HG02970 (cell line): ENCODE data around the gene BABAM2.

Source experiments
- ATAC-seq: cut with Tn5 transposase; IDR thresholded peaks from one replicate; pipeline ENCODE4 v1.9.1; 2021; ENCODE audit warnings: mild to moderate bottlenecking, moderate library complexity, moderate number of reproducible peaks; ENCODE audit not compliant: unreplicated experiment, low FRiP score

The BABAM2 gene

DNA sequence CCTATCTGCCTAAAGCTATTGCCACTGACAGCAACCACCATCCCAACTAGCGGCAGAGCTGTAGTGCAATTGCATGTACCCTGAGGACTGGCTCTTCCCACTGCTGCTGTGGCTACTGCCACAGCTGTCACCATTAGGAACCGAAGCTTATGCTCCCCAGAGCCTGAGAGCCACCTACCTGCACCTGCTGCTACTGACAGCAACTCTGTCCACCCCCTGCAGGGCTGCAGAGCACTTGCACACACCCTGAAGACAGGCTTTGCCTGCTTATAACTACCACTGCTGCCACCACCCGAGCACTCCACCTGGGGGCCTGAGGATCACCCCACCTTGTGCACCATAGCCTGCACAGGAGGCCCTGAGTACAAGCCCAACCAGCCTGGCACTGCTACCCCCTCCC is 284.5 kb downstream of the BABAM2 start:
- no peak for ATAC-seq

DNA sequence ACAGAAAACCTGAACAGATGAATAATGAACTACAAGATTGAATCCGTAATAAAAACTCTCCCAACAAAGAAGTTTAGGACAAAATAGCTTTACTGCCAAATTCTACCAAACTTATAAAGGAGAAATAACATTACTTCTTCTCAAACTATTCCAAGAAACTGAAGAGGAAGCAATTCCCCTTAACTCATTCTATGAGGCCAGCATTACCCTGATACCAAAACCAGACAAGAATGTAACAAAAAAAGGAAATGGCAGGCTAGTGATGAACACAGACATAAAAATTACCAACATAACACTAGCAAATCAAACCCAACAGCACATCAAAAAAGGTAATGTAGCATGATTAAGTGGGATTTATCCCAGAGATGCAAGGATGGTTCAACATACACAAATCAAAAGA is 288.4 kb downstream of the BABAM2 start:
- no peak for ATAC-seq

DNA sequence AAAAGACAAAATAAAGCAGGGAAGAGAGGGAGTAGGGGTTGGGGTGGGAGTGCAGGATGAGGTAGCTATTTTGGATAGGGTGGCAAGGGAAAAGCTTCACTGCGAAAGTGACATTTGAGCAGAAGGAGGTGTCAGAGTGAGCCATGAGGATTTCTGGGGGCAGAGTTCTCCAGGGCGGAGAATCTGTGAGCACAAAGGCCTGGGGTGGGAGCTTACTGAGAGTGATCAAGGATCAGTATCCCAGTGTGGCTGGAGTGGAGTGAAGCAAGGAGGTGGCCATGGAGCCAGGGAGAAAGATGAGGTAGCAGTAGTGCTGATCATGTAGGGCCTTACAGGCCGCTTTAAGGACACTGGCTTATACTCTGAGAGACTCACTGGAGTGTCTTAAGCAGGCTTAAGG is 291.3 kb downstream of the BABAM2 start:
- ATAC-seq = no peak

DNA sequence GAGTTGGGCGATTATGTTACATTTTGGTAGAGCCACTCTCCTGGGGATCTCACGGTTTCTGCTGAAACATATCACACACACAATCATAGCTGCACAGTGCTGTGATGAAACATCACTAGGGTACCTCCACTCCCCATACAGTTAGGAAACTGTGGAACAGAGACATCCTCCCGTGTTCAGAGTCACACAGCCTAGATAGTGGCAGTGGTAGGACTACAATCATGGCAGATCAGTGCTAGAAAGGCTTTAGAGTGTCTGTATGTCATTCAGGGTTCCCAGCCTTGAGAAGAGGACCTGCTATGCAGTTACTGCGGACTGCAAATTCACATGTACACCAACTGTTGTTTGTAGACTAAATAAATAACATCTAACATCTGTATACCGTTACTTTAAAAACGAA is 291.8 kb downstream of the BABAM2 start:
- no peak for ATAC-seq

DNA sequence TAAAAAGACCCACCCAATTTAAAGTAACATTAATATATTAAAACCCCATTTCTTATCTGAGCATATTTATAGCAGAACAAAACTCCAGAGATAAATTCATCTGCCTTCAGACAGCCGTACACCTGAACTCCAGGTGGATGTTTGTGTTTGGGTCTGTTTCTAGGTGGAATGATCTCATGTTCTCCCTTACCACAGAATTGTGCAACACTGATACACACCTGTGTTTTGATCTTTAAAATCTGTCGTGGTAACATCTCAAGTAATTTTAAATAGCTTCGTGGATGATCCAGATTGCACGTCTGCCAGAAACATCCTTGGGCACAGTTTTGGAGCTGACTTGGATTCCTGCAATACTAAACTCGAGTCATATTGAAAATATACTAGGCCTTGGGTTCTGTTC is 294.6 kb downstream of the BABAM2 start:
- no peak for ATAC-seq

DNA sequence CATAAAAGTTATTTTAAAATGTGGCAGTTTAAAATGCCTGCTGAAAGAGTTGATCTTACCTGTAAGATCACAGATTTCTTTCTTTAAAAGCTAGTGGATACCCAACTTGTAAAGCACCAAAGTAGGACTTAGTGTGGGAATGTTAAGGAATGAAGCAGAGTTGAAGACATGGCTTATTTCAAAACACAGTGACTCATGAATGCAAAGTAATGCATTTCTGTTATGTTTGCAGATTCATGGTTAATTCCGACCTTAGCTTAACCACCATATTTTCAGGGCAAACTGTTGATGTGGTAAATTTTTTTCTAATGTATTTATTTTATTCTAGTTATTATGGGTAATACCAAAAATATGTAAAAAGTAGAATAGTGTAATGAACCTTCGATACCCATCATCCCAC is 295.4 kb downstream of the BABAM2 start:
- ATAC-seq = no peak

DNA sequence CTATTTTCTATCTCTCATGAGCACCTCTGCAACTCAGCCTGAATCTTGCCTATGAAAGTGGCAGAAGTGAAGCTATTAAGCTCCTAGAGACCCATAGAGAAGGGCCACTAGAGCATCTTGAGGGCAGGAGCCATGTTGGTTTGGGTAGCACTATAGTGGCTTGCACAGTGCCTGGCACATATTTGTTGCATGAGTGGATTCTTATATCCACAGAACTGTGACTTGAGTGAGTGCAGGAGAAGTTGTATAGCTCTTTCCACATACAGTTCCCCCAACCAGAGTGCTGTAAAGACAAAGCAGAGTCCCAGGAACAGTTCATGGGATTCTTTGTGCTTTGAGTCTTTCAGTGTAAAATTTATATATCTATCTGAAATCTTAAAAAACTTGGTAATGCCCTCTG is 296.7 kb downstream of the BABAM2 start:
- no peak for ATAC-seq

DNA sequence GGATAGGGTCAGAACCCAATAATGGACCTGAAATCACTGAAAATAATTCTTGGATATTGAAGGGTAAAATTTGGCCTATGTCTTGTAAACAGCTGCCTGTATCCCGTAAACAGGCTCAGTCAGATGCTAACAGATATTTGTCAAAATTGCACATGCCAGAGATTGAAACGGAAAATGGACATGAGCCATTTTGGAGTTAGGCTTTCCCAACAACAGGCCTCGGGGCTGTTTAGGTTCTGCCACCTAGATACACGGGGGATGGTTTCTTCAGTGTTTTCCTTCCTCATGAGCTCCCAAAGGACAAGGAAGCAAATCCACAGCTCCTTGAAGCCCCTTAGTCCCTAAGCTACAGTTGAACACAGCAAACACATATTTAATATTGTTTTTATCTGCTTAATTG is 297.9 kb downstream of the BABAM2 start:
- no peak for ATAC-seq

DNA sequence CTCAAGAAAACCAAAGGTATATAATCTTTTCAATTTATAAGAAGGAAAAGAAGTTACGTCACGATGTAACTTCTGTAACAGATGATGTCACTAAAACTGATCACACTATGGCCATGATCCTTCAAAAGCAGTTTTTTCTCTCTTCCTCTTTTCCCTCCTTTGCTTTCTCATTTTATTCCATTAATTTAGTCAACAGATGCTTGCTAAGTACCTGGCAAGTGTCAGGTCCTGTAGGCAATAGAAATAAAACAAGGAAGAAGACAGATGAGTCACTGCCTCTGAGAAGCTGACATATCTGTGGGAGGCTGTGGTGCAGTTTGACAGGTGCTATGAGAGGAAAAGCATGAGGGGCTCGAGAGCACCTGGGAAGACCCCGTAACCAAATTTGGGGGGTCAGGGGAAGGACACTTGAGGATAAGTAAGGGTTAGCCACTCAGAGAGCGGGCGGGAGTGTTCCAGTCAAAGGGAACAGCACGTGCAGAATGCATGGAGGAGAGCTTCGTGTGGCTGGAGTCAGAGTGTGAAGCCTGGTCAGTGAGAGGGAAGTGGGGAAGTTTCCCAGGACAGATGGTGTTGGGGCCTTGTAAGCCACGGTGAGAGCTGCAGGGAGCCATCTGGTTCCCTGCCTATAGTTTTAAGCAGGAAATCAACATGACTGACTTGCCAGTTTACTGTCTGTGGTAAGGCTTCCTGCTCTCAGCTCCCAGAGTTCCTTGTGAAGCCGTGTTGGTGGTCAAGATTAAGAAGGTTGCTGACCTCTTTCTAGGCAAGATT is 303.3 kb downstream of the BABAM2 start:
- no peak for ATAC-seq

DNA sequence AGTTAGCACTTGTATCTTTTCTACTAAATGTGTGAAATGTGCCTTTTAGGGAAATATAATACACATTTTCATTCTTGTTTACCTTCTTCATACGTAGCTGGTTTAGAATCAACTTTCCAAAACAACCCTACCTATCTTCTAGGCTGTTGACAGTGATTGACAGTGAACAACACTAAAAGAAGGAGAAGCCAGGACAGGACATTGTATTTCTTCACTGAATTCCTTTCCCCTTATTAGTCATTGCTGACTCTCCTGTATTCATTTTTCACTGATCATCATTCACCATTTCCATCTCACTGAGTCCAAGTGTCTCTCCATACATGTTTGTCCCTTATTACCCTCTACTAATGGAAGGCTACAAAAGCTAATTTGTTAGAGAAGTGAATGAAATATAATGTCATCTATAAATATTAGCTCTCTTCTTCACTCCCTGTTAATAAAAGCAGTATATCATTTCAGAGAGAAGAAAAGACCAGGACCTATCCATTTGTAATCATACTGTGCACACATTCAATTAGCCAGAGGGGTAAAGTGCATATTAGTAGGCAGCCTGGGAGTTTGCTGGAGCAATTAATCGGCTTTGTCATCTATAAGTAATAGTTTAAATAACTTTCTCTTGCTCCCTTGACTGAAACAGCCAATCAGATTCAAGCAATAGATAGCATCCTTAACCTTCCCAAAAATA is 309.6 kb downstream of the BABAM2 start:
- ATAC-seq = no peak

DNA sequence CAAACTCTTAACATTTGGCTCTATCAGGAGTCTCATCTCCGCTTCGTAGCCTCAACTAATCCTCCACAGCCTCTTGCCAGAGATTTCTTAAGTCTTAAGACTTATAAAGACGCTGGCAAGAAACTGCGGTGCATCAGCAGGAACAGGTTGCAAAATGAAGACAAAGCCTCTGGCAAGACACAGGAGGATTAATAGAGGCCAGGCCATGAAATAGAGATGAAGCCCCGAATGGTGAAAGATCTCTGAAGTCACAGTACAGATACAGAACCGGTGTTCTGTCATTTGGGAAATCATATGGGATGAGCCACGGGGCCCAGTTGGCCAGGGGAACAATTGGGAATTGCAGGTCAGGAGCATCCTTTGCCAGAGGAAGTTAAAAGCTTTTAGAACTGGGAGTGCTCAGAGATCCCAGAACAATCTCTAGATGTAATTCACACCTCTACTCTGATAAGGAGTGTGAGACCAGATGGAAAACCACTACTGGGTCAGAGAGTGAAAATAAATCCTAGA is 311.2 kb downstream of the BABAM2 start:
- ATAC-seq = no peak

DNA sequence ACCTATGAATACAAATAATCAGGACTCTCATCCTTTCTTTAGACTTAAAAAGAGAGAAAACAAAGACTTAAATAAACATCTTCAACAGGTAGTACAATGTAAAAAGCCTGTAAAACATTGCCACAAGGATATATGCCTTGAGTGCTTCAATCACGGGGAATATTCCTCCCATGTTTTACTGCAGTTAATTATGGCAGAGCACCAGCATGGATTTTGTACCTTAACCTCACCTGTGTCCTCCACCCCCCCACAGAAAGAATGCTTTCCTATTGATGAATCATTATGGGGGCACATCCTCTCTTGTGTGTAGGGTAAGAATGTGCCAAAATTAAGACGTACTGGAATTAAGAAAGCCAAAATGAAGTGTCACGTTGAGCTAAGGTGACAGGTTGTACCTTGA is 312.2 kb downstream of the BABAM2 start:
- no peak for ATAC-seq

DNA sequence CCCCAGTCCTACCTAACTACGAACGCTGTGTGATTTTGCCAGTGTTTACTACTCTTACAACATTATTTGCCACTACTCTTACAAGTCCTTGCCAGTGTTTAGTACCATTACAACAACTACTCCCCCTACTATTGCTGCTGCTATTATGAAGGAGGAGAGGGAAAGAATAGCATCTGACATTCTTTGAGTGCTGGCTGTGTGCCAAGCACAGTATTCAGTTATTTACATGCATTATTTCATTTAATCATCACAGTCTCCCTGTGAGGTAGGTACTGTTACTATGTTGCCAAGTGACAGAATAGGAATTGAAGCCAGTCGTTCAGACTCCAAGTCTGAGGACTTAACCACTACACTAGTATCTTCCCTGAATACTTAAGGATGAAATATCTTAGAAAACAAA is 316.2 kb downstream of the BABAM2 start:
- no peak for ATAC-seq

DNA sequence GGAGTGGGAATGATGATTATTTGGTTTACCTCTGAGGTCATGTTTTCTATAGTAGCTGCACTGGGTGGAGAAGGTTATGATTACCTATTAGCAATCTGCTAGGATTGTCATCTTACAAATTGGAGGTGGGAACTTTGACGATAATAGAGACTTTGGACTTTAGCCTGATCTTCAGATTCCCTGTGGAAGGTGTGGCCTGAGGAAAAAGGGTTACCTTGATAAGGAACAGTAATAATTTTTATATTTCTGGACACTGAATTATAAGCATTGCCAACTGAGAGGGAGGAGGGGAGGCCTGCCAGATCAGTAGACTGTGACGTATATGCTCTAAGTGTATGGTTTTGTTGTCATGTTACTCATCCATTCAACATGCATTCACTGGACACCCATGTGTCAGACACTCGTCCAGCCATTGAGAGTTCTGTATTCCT is 318.7 kb downstream of the BABAM2 start:
- no peak for ATAC-seq

DNA sequence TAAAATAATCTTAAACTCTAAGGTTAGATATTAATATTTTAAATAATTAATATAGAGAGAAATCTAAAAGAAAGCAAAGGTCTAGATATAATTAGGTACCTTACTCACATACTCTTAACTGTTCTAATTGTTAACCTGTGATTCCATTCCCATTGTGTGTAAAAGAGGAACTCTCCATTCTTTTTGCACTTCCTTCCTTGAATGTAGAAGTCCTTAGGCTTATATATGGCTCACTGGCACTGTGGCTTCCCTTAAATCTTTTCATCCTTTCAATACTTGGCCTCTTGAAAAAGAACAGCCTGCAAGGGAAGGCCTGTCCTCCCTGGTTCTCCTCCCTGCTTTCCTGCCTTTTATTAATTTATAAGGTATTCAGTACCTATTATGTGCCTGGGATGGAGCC is 319.3 kb downstream of the BABAM2 start:
- ATAC-seq = no peak

DNA sequence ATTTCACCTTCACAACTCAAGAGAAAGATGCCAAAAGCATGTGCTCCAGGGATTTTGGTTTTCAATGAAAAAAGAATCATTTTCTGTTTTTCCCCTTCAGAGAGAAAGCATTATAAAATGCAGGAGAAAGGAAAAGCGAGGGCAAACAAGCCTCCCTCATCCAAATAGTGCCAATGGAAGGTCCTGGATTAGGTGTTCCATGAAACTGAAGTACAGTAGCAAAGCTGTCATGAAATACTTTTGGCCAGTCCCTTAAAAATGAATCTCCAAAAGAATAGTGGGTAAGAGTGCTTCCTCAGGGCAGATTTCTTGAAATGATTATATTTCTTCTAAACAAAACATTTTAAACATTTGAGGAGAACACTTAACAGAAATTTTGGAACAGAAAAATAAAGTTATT is 320.0 kb downstream of the BABAM2 start:
- no peak for ATAC-seq

DNA sequence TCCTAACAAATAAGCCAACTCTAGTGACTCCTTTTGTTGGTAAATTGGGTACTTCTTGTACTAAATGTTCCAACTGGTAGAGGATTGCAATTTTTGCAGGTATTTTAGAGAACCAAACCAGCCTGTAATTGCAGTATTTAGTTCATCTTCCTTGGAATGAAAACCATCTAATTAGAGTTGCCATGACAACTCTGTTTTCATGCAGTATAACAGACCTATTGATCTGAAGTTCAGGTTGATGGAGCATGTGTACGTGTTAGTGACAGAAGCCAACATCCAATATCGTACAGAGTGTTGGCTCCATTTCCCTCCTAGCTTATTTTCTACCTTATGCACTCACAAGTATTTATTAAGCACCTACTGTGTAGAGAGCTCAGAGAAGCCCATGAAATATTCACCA is 325.8 kb downstream of the BABAM2 start:
- ATAC-seq = no peak

DNA sequence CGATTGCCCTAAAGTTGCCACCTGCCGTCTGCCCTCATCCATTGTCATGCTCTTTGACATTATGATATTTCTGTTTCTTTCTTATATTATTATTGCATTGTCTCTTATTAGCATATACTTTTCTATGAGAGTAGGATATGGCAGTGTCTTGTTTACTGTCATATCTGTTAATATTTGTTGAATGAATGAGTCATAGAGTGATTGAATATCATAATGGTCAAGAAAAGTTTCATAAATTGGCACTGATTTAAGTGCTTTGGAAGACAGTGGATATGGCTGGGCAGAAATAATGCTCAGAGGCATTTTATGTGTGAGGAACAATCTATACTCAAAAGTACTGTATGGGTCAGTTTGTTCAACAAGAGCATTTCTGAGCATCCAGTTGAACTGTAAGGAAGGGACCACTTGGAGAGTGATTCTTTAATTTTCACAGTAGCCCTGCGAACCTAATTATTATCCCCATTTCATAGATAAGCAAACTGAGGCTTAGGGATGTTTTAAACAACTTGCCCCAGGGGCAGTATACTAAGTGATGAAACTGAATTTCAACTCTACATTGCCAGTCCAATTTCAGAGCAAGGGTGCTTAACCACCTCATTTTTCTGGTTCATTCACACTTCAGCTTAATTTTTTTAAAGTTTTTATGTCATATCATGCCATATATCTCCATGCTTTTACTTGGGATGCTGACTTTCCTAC is 326.7 kb downstream of the BABAM2 start:
- ATAC-seq = no peak

DNA sequence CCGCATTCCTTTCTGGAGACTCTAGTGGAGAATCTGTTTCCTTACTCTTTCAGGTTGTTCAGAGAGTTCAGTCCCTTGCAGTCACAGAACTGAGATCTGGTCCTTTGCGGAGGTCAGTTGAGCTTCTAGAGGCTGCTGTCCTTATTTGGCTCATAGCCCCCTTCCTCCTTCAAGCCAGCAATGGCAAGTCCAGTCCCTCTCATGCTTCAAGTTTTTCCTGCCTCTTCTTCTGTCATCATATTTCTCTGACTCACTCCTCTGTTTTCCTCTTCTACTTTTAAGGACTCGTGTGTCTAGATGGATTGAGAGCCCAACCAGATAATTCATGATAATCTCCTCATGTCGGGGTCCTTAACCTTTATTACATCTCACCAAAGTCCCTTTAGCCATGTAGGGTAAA is 328.6 kb downstream of the BABAM2 start:
- no peak for ATAC-seq

DNA sequence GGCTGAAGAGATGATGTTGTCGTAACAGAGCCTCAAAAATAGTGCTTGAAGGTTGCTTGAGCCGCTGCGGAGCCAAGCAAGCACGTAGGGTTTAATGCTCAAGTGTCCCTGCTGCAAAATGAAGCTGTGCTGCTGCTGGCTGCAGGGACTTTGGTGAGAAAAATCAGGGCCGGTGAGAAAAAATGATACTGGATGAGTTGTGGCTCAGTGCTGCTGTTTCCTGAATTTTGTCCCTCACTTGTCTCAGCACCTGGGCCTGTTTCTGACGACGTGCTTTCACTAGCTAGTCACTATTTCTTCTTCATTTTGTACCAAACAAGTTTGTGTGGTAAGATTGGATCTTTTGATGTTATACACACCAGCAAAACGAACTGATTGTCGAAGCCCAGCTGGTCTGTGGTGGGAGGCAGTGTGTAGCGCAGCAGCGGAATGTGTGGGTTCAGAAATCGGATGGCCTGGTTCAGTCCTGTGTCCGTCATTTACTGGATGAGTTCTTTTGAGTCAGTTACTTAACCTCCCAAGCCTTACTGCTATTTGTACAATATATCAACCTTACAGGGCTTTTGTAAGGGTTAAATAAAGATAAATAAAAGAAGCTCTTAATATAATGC is 329.3 kb downstream of the BABAM2 start:
- no peak for ATAC-seq
